Myocyte (in vitro differentiated cells): ENCODE results near the gene NTRK3. TPM values are rescaled to one million over a fixed set of nuclear protein-coding genes. Genes with fewer than 3 reads are reported as not detected.
A peak's percentile ranks its signal among the peaks of the same experiment; 100 is the strongest.

ENCODE experiments used
- DNase-seq: peaks from one replicate; pipeline ENCODE4 v3.0.0-alpha.2; 2012; ENCODE audit warnings: low read depth
- total RNA-seq: library from RNA; depleted of rRNA; stranded (reverse); fragments of >200 nt; gene quantifications from 2 replicates; pipeline ENCODE4 v1.2.3, GENCODE V29; 2014

NTRK3 gene
- total RNA-seq, 1 donor from 2014 or later, result 0.32 TPM

DNA sequence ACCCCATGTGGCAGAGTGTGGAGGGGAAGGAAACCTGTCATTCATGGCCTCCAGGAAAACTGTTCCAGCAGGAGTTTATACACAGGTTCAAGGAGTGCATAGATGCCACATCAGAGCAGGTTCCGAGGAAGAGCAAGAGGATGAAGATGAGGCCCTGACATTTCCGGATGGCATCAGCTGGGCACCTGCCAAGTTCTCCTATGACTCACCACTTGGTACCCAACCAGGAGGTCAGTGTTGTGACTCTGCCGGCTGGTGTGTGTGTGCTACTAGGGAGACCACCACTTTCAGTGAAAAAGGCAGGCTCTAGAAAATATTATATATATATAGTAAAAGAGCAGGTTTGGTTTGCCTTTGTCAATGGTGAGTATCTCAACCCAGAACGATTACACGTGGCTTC lies 69.3 kb downstream of the NTRK3 start:
- peak; percentile 3 for DNase-seq

- no peak for DNase-seq
Measured at GRCh38 chr15:88185584-88185983, 71.0 kb downstream of the NTRK3 start.

GRCh38 chr15:88181613-88182012 lies 74.9 kb downstream of the NTRK3 start:
- no peak for DNase-seq

DNA sequence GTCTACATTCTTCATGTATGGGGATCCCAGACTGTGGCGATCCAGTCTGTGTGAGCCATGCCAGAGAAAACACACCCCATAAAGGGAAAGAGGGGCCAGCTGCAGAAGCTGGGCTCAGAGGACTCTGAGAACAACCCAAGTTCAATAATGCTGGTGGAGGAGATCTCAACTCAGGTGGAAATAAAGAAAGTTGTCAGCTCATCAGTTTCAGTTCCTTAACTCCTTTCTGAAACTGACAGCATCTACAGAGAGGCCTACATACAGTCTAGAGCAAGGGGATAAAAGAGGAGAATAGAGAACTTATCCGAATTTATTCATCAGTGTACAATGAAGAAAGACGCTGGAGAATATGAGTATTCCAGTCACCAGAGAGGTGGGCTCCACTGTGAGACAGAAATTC lies 77.0 kb downstream of the NTRK3 start:
- DNase-seq, result no peak

GRCh38 chr15:88178631-88179030 lies 77.9 kb downstream of the NTRK3 start:
- no peak for DNase-seq

DNA sequence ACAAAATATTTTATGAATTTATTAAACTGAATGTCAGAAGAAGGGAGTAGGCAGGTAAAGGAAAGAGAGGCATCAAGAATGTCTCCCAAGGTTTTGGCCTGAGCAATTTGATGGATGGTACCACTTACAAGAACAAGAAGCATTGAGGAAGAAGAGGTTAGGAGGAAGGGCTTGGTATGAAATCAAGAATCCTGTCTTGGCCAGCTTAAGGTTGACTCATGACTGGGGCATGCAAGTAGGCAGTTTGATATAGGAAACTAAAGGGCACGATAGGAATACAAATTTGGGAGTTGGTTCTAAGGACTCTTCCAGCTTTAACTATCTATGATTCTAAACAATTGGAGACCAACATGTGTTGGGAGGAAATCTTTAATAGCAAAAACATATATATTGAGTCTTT lies 79.1 kb downstream of the NTRK3 start:
- DNase-seq, result no peak

- DNase-seq, result peak; percentile 2
Measured at GRCh38 chr15:88174571-88174970, 82.0 kb downstream of the NTRK3 start.

DNA sequence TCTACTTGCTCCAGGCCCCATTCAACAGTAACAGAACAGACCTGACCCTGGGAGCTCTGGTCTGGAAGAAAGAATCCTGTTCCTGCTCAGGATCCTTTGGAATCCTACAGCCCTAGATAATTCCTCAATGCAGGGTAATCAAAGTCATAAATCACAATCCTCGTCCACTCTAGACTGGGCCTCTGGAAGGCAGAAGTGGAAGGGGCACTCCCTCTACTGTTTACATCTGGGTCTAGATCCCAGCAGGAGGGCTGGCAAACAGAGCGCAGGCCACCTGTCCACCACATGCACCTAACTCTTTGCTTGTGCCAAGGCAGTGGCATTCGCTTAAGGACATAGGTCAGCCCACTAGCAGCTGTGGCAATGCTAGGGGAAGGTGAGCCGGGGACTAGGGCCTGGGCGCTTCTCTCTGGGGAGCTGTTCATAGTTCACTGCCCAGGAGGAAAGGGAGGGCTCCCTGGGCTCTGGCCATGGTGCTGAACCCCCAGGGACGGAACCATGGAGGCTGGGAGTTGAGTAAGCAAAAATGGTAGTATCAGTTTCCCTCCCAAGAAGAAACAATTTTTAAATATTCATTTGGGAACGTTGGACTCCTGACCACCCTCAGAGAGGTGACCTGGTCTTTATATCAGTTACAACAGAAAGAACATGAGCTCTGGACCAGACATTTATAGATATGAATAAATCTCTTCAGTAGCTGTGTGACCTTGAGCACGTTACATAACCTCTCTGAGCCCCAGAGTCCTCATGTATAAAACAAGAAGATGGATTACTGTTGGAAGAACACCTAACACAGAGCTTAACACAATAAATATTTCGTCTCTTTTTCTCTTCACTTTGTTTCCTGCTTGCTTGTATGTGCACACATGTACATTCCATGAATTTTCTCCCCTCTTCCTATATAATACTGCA lies 90.2 kb downstream of the NTRK3 start:
- DNase-seq, result peak; percentile 55

DNA sequence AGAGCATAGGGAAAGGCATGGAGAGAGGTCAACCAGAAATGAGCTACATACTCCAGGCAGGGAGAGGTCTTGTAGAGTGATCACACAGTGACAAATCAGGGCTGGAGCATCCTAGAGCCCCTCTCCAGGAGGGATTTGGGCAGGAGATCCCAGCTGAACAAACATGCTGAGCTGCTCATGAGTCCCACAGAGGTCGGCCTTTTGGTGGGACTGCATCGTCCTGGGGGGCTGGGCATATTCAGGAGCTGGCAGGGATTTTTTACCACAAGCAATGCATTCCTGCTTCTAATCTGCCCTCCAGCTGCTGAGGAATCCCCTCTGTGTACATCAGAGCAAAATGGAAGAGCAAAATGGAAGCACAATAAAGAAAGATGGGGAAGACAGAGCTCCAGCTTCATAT lies 94.9 kb downstream of the NTRK3 start:
- DNase-seq, result no peak

GRCh38 chr15:88155310-88155709 lies 101.2 kb downstream of the NTRK3 start:
- DNase-seq, result no peak

DNA sequence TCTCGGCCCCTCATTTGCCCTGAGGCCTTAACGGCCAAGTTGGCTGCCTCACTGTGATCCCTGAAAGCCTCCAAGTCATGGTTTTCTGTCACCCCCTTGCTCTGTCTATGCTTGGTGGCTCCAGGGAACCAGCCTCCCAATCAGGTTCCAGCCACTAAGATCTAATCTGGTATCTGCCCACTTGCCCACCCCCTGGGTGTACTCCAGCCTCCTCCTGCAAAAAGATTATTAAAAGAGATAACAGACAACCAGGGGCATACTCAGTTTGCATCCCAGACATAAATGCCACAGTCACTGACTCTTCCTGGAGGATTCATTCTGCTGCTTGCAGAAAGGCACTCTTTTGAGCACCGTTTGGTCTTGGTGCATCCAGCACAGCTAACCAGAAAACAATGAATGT lies 103.9 kb downstream of the NTRK3 start:
- no peak for DNase-seq

GRCh38 chr15:88147760-88148159 lies 108.8 kb downstream of the NTRK3 start:
- no peak for DNase-seq

GRCh38 chr15:88144921-88145653 lies 111.5 kb downstream of the NTRK3 start:
- DNase-seq, result peak; percentile 59

GRCh38 chr15:88142121-88142520 lies 114.4 kb downstream of the NTRK3 start:
- no peak for DNase-seq

GRCh38 chr15:88141269-88141889 lies 115.2 kb downstream of the NTRK3 start:
- no peak for DNase-seq

DNA sequence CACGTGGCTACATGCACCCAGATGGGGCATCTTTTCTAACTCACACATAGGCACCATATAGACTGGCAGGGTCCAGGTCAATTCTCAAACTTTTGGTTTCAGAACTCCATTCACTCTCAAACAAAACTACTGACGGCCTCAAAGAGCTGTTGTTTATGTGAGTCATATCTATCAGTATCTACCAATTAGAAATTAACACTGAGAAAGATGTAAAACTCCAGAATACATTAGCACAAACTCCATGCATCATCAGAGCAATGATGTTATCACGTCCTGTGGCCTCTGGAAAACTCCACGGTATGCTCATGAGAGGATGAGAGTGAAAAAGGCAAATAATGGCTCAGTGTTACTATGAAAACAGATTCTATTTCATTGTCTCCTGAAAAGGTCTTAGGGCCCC lies 116.1 kb downstream of the NTRK3 start:
- DNase-seq, result no peak

DNA sequence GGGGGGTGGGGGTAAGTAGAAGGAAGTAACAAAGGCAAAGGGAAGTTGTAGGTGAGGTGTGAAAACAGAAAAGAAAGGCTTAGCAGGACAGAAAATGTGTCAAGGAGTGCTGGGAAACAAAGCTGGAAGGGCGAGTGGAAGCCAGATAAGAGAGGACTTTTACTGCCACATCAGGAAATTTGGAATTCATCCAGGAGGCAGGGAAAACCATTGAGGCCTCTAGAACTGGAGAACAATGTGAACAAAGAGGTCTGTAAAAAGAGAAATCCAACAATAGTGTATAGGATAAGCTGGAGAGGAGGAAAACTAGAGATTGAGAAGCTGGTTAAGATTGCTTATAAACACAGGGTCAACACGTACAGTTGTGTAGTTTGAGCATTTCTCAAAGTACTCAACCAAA lies 116.6 kb downstream of the NTRK3 start:
- DNase-seq, result no peak

DNA sequence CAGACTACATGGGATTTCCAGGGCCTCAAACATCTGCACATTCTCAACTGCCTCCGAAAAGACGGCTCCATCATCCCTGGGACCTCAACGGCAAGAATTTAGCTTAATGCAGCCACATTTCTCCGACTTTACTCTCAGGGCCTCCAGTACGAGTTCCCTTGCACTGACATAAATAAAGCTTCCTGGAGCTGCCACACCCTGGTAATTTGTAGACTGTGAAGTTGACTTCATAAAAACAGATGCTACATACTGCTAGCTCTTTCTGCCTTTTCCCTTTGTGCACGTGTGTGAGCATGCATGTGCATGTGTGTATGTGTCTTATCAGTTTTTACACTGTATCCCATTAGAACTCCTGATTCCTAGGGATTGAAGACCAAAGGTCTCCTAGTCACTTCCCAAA lies 122.7 kb downstream of the NTRK3 start:
- no peak for DNase-seq

DNA sequence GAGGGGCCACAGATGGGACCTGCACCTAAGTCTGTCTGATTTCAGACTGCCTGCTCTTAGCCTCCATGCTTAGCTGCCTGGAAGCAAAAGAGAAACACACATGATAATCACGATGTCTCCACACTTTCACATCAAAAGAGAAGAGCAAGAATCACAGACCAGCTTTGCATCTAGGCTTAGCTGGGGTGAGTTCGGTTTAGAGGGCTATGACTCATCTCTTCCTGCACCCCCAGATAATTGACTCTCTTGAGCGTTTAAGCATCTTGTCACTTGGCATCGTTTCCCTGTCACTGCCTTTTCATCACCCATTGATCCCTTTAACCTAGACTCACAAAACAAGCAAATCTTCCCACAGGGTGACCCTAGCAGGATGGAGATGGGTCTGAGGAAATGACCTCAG lies 124.0 kb downstream of the NTRK3 start:
- DNase-seq, result no peak

- no peak for DNase-seq
Measured at GRCh38 chr15:88131937-88132336, 124.6 kb downstream of the NTRK3 start.

- DNase-seq, result peak; percentile 88
Measured at GRCh38 chr15:88127432-88127790, 129.1 kb downstream of the NTRK3 start.
